ENCODE results near the gene MACROH2A1.

GRCh38 chr5:135339189-135339588 is 59.8 kb downstream of the MACROH2A1 start:
- TF ChIP-seq CTCF (IDR thresholded peaks at IDR 0.05; ENCODE audit: low read depth, low read length): no peak
- no peak for TF ChIP-seq EZH2phosphoT487 (IDR thresholded peaks at IDR 0.05; ENCODE audit: low read depth)

Measured in OCI-LY3 (cell line).